Upper lobe of left lung (tissue), 4 donors: ENCODE data around the gene GALK1.

Source experiments
- CTCF ChIP-seq, 6 experiments: fragments of 450-650 bp in 4 of 6; fragments of 200-600 bp in 2 of 6; sonication (generic) in 2 of 6; IDR thresholded peaks; one replicate each; pipeline ENCODE4 v1.5.1; 2016 to 2019; ENCODE audit warnings: antibody characterized with exemption in 6 of 6
- EP300 ChIP-seq, 4 donors: sonication (generic); formaldehyde crosslinking; IDR thresholded peaks; one replicate each; pipeline ENCODE4 v1.5.1; 2017; ENCODE audit warnings: antibody characterized with exemption in 4 of 4, control low read depth in 2 of 4
- POLR2A ChIP-seq, 4 donors: fragments of 450-650 bp; IDR thresholded peaks; one replicate each; pipeline ENCODE4 v1.5.1; 2016 to 2017; ENCODE audit warnings: antibody characterized with exemption in 4 of 4, mild to moderate bottlenecking in 2 of 4
- POLR2AphosphoS5 ChIP-seq, 2 donors: sonication (generic); formaldehyde crosslinking; IDR thresholded peaks; one replicate each; pipeline ENCODE4 v1.5.1; 2017; ENCODE audit warnings: antibody characterized with exemption in 2 of 2

GRCh38 chr17:75764417-75764710 is 628 bp downstream of the GALK1 start:
- no peak for TF ChIP-seq POLR2A (IDR thresholded peaks at IDR 0.05)
- peak in 1 of 6 experiments; percentile 82 for TF ChIP-seq CTCF (IDR thresholded peaks at IDR 0.05)
- no peak for TF ChIP-seq EP300 (IDR thresholded peaks at IDR 0.05)
- TF ChIP-seq POLR2AphosphoS5 (IDR thresholded peaks at IDR 0.05): no peak
